Daoy (cell line): ENCODE data around the gene CAMK2A. TPM values are rescaled to one million over a fixed set of nuclear protein-coding genes. Genes with fewer than 3 reads are reported as not detected.

Experiments used
- DNase-seq: peaks from one replicate; pipeline ENCODE4 v3.0.0-alpha.2; 2015; ENCODE audit warnings: low read depth
- total RNA-seq: library from RNA; depleted of rRNA; stranded (reverse); fragments of >200 nt; shearing (Covaris generic); gene quantifications from 2 replicates; pipeline ENCODE4 v1.2.3, GENCODE V29; 2014

CAMK2A gene
- total RNA-seq, 1 experiment from 2014 or later, result 0.23 TPM

- DNase-seq, result no peak
Measured at GRCh38 chr5:150188146-150188842, 101.3 kb downstream of the CAMK2A start.

GRCh38 chr5:150186897-150187296, 102.7 kb downstream of the CAMK2A start:
- no peak for DNase-seq

- no peak for DNase-seq
Measured at GRCh38 chr5:150186137-150186536, 103.4 kb downstream of the CAMK2A start.

GRCh38 chr5:150184990-150185912, 104.3 kb downstream of the CAMK2A start:
- no peak for DNase-seq

- no peak for DNase-seq
Measured at GRCh38 chr5:150184006-150184405, 105.6 kb downstream of the CAMK2A start.

GRCh38 chr5:150183436-150183835, 106.1 kb downstream of the CAMK2A start:
- no peak for DNase-seq

- no peak for DNase-seq
Measured at GRCh38 chr5:150182774-150183173, 106.8 kb downstream of the CAMK2A start.

- no peak for DNase-seq
Measured at GRCh38 chr5:150181766-150182545, 107.6 kb downstream of the CAMK2A start.

- peak; percentile 86 for DNase-seq
Measured at GRCh38 chr5:150181027-150181426, 108.5 kb downstream of the CAMK2A start.

- DNase-seq, result no peak
Measured at GRCh38 chr5:150180241-150181026, 109.1 kb downstream of the CAMK2A start.

- DNase-seq, result no peak
Measured at GRCh38 chr5:150179019-150179620, 110.5 kb downstream of the CAMK2A start.

GRCh38 chr5:150178262-150178661, 111.3 kb downstream of the CAMK2A start:
- no peak for DNase-seq

- no peak for DNase-seq
Measured at GRCh38 chr5:150177721-150178120, 111.9 kb downstream of the CAMK2A start.

GRCh38 chr5:150176745-150177477, 112.7 kb downstream of the CAMK2A start:
- no peak for DNase-seq

GRCh38 chr5:150175536-150175935, 114.0 kb downstream of the CAMK2A start:
- peak; percentile 53 for DNase-seq

GRCh38 chr5:150175076-150175475, 114.5 kb downstream of the CAMK2A start:
- no peak for DNase-seq

- no peak for DNase-seq
Measured at GRCh38 chr5:150174285-150174684, 115.3 kb downstream of the CAMK2A start.

- DNase-seq, result no peak
Measured at GRCh38 chr5:150173161-150173560, 116.4 kb downstream of the CAMK2A start.

GRCh38 chr5:150172556-150172955, 117.0 kb downstream of the CAMK2A start:
- DNase-seq, result no peak

GRCh38 chr5:150172145-150172544, 117.4 kb downstream of the CAMK2A start:
- no peak for DNase-seq
